HEK293 (cell line): ENCODE measurements around the gene GPR39.
A peak's percentile ranks its signal among the peaks of the same experiment; 100 is the strongest.

Experiments used
- CTCF ChIA-PET: fragments of 350-600 bp; formaldehyde crosslinking; extraction: SDS; loops from one replicate; lab custom pipeline; 2021; ENCODE audit warnings: antibody characterized with exemption; lab: Yijun Ruan, JAX
- POLR2A ChIA-PET: fragments of 300-600 bp; formaldehyde crosslinking; extraction: SDS; loops from one replicate; lab custom pipeline; 2020; ENCODE audit warnings: antibody characterized with exemption, inconsistent platforms; lab: Yijun Ruan, JAX
- H3K27ac ChIP-seq: fragments of 200-500 bp; sonication (Bioruptor generic); 2 replicates; pipeline ENCODE4 v1.5.1; 2014; ENCODE audit warnings: low read depth, low read length, control low read depth, inconsistent platforms; ENCODE audit errors: extremely low read depth
- H3K36me3 ChIP-seq, 2 experiments: fragments of 200-500 bp in 1 of 2; sonication (Bioruptor generic) in 1 of 2; 1 replicate in 1 of 2; 2 replicates in 1 of 2; pipeline ENCODE4 v1.5.1; 2014 to 2017; ENCODE audit warnings: inconsistent platforms in 2 of 2, low read length in 2 of 2; ENCODE audit not compliant: control insufficient read depth in 2 of 2, insufficient read depth in 1 of 2
- H3K4me1 ChIP-seq: fragments of 200-500 bp; sonication (Bioruptor generic); 2 replicates; pipeline ENCODE4 v1.5.1; 2014; ENCODE audit warnings: mild to moderate bottlenecking, low read length, inconsistent platforms; ENCODE audit not compliant: control insufficient read depth, insufficient read depth
- H3K4me3 ChIP-seq: 2 replicates; pipeline ENCODE4 v1.5.1; 2011; ENCODE audit warnings: low read depth, mild to moderate bottlenecking, control low read depth, low read length, moderate library complexity
- H3K9me3 ChIP-seq: fragments of 200-500 bp; sonication (Bioruptor generic); 2 replicates; pipeline ENCODE4 v1.5.1; 2014; ENCODE audit warnings: low read depth, low read length, inconsistent platforms; ENCODE audit not compliant: control insufficient read depth, insufficient read depth
- KLF10 ChIP-seq: fragments of 450-650 bp; IDR thresholded peaks from 2 replicates; pipeline ENCODE4 v1.5.1; 2018; ENCODE audit warnings: missing biosample characterization, mild to moderate bottlenecking, missing genetic modification characterization
- KLF9 ChIP-seq: fragments of 450-650 bp; formaldehyde crosslinking; IDR thresholded peaks from 2 replicates; pipeline ENCODE4 v1.5.1; 2016; ENCODE audit warnings: missing biosample characterization, missing genetic modification characterization, low read depth
- PRDM1 ChIP-seq: fragments of 450-650 bp; formaldehyde crosslinking; IDR thresholded peaks from 2 replicates; pipeline ENCODE4; 2016; ENCODE audit warnings: missing biosample characterization, missing genetic modification characterization
- YY1 ChIP-seq: fragments of 450-650 bp; formaldehyde crosslinking; IDR thresholded peaks from 2 replicates; pipeline ENCODE4 v1.5.1; 2018; ENCODE audit warnings: missing biosample characterization, missing genetic modification characterization
- ZBTB1 ChIP-seq: fragments of 450-650 bp; formaldehyde crosslinking; IDR thresholded peaks from 2 replicates; pipeline ENCODE4 v1.5.1; 2016; ENCODE audit warnings: missing biosample characterization, missing genetic modification characterization
- ZEB2 ChIP-seq: fragments of 450-650 bp; formaldehyde crosslinking; IDR thresholded peaks from 2 replicates; pipeline ENCODE4 v1.5.1; 2016; ENCODE audit warnings: missing biosample characterization, missing genetic modification characterization
- ZIC2 ChIP-seq: fragments of 450-650 bp; formaldehyde crosslinking; IDR thresholded peaks from 2 replicates; pipeline ENCODE4 v1.5.1; 2016; ENCODE audit warnings: missing biosample characterization, missing genetic modification characterization
- ZNF133 ChIP-seq: fragments of 450-650 bp; formaldehyde crosslinking; IDR thresholded peaks from 2 replicates; pipeline ENCODE4 v1.5.1; 2016; ENCODE audit warnings: missing biosample characterization, missing genetic modification characterization
- ZNF157 ChIP-seq: fragments of 450-650 bp; formaldehyde crosslinking; IDR thresholded peaks from 2 replicates; pipeline ENCODE4 v1.5.1; 2016; ENCODE audit warnings: missing biosample characterization, missing genetic modification characterization
- ZNF23 ChIP-seq: fragments of 450-650 bp; formaldehyde crosslinking; IDR thresholded peaks from 2 replicates; pipeline ENCODE4 v1.5.1; 2016; ENCODE audit warnings: missing biosample characterization, missing genetic modification characterization, borderline replicate concordance
- ZNF239 ChIP-seq: fragments of 450-650 bp; formaldehyde crosslinking; IDR thresholded peaks from 2 replicates; pipeline ENCODE4 v1.5.1; 2016; ENCODE audit warnings: missing biosample characterization, missing genetic modification characterization
- ZNF513 ChIP-seq: fragments of 450-650 bp; IDR thresholded peaks from 2 replicates; pipeline ENCODE4 v1.5.1; 2018; ENCODE audit warnings: missing biosample characterization, missing genetic modification characterization
- ZNF585B ChIP-seq: fragments of 450-650 bp; formaldehyde crosslinking; IDR thresholded peaks from 2 replicates; pipeline ENCODE4 v1.5.1; 2016; ENCODE audit warnings: missing biosample characterization, missing genetic modification characterization
- ZNF670 ChIP-seq: fragments of 450-650 bp; formaldehyde crosslinking; IDR thresholded peaks from 2 replicates; pipeline ENCODE4 v1.5.1; 2016; ENCODE audit warnings: missing biosample characterization, missing genetic modification characterization, low read depth
- ZNF777 ChIP-seq: fragments of 450-650 bp; formaldehyde crosslinking; IDR thresholded peaks from 2 replicates; pipeline ENCODE4 v1.5.1; 2017; ENCODE audit warnings: missing biosample characterization, missing genetic modification characterization, borderline replicate concordance
- ZNF830 ChIP-seq: fragments of 450-650 bp; IDR thresholded peaks from 2 replicates; pipeline ENCODE4 v1.5.0; 2018; ENCODE audit warnings: missing biosample characterization, missing genetic modification characterization, low read depth, mild to moderate bottlenecking, moderate library complexity
- TF ChIP-seq, protein P1 (sequence below): fragments of 450-650 bp; formaldehyde crosslinking; IDR thresholded peaks from 2 replicates; pipeline ENCODE4 v1.5.1; 2016; ENCODE audit warnings: missing biosample characterization, missing genetic modification characterization, low read depth
- TF ChIP-seq, protein P2 (sequence below): fragments of 450-650 bp; formaldehyde crosslinking; IDR thresholded peaks from 2 replicates; pipeline ENCODE4 v1.5.1; 2016; ENCODE audit warnings: missing biosample characterization, missing genetic modification characterization
- TF ChIP-seq, protein P3 (sequence below): fragments of 450-650 bp; formaldehyde crosslinking; IDR thresholded peaks from 2 replicates; pipeline ENCODE4 v1.5.1; 2016; ENCODE audit warnings: missing biosample characterization, missing genetic modification characterization

Gene GPR39

DNA sequence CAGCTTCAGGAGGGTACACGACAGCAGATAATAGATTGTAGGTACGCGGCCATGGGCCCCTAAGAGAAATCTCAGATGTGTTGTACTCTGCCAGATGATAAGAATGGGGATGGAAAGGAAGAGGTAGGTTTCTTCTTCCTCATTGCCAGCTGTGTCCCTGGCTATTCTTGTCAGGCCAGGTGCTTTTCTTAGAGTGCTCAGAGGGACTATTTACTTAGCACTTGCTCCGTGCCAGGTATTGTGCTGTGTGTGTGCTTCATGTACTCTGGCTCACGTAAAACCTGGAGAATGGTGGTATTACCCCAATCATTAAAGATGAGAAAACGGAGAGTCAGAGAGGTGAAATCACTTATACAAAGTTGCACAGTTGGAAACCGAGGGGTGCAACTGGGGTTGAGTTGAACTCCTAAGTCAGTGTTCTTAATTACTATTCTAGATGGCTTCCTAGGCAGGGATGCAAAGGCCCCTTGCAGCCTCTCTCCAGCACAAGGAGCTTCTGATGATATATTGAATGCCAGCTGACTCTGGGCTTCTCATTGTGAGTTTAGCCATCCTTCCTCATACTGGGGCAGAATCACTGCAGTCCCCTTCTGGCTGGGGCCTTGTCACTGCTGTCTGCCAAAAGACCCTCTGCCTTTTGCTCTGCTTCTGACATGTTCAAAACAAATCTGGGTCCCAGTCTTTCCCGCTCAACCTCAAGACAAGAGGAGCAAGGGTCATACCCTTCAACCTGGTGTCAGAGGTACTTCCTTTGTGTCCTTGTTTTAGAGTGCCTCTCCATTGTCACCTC lies 192.7 kb downstream of the GPR39 start (continued):
- TF ChIP-seq ZNF585B, result no peak
- no peak for TF ChIP-seq KLF10 (tag by site-specific recombination)
- TF ChIP-seq ZNF777 (tag by site-specific recombination), result no peak
- no peak for TF ChIP-seq KLF9 (tag by site-specific recombination)

- POLR2A ChIA-PET, result no interaction called here
Observed at GRCh38 chr2:132611719-132612118, 195.1 kb downstream of the GPR39 start.

DNA sequence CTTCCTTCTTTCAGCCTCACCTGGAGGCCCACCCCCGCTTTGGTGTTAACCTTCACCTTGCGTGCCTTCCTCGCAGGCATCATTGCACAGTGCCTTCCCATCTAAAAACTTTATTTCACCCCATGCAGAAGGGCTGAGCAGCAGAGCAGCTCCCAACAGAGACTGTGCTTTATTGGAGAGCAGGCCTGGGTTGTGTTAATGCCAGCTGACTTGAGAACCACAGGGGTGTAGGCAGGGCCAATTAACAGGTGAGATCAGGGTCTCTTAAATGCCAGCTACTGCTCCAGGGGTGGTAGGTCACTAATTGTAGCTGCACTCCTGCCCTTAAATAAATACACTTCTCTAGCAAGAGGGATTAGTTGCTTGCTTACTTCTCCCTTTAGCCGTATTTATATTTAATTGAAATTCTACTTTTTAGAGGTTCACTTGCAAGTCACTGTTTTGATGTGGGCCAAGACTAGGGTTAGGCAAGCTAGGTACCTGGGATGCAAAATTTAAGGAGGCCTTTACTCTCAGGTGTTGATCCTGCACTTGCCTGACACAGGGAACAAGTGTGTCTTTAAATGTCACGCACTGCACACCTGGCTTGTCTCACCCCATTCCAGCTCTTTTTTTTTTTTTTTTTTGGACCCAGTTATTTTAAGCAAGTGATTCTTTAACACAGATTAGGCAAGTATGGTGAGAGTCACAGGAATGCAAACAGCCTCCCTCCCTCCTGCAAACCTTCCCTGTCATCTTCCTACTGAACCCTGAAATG lies 198.9 kb downstream of the GPR39 start:
- POLR2A ChIA-PET, result interaction anchor here (1.0 kb wide), 1 partner anchor 48 kb away, joined by 3 read pairs; no protein-coding TSS in a partner anchor
- CTCF ChIA-PET, result no interaction called here
- Histone ChIP-seq H3K9me3 (no peaks in the 10 kb centered on the region), H3K36me3 (no peaks in the 10 kb centered on the region), H3K4me1 (0 out of 2 replicates have a peak, but pooled peaks cover 2% of the 10 kb centered on the region), H3K4me3 (no peak overlapping the region), H3K27ac (no peak overlapping the region)
- TF ChIP-seq ZBTB1 (tag by site-specific recombination) (no peak), ZIC2 (tag by site-specific recombination) (peak; percentile 39), ZNF670 (tag by site-specific recombination) (no peak), PRDM1 (no peak), ZNF513 (tag by site-specific recombination) (no peak)
- TF ChIP-seq, protein P1, sequence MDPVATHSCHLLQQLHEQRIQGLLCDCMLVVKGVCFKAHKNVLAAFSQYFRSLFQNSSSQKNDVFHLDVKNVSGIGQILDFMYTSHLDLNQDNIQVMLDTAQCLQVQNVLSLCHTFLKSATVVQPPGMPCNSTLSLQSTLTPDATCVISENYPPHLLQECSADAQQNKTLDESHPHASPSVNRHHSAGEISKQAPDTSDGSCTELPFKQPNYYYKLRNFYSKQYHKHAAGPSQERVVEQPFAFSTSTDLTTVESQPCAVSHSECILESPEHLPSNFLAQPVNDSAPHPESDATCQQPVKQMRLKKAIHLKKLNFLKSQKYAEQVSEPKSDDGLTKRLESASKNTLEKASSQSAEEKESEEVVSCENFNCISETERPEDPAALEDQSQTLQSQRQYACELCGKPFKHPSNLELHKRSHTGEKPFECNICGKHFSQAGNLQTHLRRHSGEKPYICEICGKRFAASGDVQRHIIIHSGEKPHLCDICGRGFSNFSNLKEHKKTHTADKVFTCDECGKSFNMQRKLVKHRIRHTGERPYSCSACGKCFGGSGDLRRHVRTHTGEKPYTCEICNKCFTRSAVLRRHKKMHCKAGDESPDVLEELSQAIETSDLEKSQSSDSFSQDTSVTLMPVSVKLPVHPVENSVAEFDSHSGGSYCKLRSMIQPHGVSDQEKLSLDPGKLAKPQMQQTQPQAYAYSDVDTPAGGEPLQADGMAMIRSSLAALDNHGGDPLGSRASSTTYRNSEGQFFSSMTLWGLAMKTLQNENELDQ (tag by site-specific recombination), result no peak

More at GRCh38 chr2:132611719-132612118, 195.1 kb downstream of the GPR39 start:
- no peak overlapping the region for H3K27ac ChIP-seq
- no peaks in the 10 kb centered on the region for H3K36me3 ChIP-seq
- no peak for TF ChIP-seq ZNF830 (tag by site-specific recombination)
- TF ChIP-seq YY1 (tag by site-specific recombination), result no peak
- TF ChIP-seq, protein P2, sequence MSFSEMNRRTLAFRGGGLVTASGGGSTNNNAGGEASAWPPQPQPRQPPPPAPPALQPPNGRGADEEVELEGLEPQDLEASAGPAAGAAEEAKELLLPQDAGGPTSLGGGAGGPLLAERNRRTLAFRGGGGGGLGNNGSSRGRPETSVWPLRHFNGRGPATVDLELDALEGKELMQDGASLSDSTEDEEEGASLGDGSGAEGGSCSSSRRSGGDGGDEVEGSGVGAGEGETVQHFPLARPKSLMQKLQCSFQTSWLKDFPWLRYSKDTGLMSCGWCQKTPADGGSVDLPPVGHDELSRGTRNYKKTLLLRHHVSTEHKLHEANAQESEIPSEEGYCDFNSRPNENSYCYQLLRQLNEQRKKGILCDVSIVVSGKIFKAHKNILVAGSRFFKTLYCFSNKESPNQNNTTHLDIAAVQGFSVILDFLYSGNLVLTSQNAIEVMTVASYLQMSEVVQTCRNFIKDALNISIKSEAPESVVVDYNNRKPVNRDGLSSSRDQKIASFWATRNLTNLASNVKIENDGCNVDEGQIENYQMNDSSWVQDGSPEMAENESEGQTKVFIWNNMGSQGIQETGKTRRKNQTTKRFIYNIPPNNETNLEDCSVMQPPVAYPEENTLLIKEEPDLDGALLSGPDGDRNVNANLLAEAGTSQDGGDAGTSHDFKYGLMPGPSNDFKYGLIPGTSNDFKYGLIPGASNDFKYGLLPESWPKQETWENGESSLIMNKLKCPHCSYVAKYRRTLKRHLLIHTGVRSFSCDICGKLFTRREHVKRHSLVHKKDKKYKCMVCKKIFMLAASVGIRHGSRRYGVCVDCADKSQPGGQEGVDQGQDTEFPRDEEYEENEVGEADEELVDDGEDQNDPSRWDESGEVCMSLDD (tag by site-specific recombination), result no peak
- TF ChIP-seq ZNF133 (tag by site-specific recombination), result no peak
- TF ChIP-seq, protein P3, sequence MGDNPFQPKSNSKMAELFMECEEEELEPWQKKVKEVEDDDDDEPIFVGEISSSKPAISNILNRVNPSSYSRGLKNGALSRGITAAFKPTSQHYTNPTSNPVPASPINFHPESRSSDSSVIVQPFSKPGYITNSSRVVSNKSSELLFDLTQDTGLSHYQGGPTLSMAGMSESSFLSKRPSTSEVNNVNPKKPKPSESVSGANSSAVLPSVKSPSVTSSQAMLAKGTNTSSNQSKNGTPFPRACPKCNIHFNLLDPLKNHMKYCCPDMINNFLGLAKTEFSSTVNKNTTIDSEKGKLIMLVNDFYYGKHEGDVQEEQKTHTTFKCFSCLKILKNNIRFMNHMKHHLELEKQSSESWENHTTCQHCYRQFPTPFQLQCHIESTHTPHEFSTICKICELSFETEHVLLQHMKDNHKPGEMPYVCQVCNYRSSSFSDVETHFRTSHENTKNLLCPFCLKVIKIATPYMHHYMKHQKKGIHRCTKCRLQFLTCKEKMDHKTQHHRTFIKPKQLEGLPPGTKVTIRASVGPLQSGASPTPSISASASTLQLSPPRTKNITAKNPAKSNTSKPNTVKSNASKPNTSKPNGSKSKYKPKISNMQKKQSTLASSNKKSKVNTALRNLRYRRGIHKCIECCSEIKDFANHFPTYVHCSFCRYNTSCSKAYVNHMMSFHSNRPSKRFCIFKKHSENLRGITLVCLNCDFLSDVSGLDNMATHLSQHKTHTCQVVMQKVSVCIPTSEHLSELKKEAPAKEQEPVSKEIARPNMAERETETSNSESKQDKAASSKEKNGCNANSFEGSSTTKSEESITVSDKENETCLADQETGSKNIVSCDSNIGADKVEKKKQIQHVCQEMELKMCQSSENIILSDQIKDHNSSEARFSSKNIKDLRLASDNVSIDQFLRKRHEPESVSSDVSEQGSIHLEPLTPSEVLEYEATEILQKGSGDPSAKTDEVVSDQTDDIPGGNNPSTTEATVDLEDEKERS, result no peak
- TF ChIP-seq ZNF239 (tag by site-specific recombination), result no peak
- no peak for TF ChIP-seq ZEB2 (tag by site-specific recombination)
- TF ChIP-seq ZNF157 (tag by site-specific recombination), result no peak
- TF ChIP-seq ZNF23 (tag by site-specific recombination), result no peak
- H3K4me3 ChIP-seq, result no peak overlapping the region
- H3K9me3 ChIP-seq, result no peaks in the 10 kb centered on the region
- 0 out of 2 replicates have a peak, but pooled peaks cover 2% of the 10 kb centered on the region for H3K4me1 ChIP-seq
- CTCF ChIA-PET, result interaction anchor here (1.6 kb wide), 1 partner anchor 21 kb away, joined by 6 read pairs; no protein-coding TSS in a partner anchor
